GM21528 (cell line): ENCODE results near the gene AZGP1.
"Not testable (repeated sequence)": the region's sequence is repeated elsewhere in the genome, so short reads cannot be mapped to it uniquely, and the experiment has no call there.

Source experiments
- ATAC-seq: cut with Tn5 transposase; IDR thresholded peaks from one replicate; pipeline ENCODE4 v1.9.1; 2021; ENCODE audit warnings: mild to moderate bottlenecking, moderate library complexity; ENCODE audit not compliant: unreplicated experiment, low FRiP score

AZGP1 gene

GRCh38 chr7:100000239-100000638, 24.4 kb upstream of the AZGP1 start:
- no peak for ATAC-seq

- no peak for ATAC-seq
These were observed 21.8 kb upstream of the AZGP1 start for GRCh38 chr7:99997545-99998137.

DNA sequence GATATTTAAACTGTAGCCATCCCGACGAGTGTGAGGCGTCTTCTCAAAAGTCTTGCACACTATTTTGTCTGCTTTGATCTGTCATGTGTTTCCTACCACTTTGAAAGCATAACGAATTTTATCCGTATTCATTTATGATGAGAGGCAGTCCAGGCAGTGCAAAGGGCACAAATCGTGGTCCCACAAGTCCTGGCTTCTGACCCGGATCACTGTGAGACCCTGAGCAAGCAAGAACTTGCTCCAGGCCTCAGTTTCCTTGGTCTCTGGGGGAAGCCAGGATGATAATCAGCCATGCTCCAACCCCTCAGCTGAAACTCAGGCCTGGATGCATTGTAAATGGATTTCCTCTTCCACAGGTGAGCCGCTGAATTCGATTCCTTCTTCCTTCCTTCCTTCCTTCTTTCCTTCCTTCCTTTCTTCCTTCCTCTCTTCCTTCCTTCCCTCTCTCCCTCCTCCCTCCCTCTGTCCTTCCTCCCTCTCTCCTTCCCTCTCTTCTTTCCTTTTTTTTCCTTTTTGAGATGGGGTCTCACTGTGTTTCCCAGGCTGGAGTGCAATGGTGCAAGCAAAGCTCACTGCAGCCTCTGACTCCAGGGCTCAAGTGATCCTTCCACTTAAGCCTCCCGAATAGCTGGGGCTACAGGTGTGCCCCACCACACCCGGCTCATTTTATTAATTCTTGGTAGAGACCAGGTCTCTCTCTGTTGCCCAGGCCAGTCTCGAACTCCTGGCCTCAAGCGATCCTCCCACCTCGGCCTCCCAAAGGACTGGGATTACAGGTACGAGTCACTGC, 21.1 kb upstream of the AZGP1 start:
- no peak for ATAC-seq

DNA sequence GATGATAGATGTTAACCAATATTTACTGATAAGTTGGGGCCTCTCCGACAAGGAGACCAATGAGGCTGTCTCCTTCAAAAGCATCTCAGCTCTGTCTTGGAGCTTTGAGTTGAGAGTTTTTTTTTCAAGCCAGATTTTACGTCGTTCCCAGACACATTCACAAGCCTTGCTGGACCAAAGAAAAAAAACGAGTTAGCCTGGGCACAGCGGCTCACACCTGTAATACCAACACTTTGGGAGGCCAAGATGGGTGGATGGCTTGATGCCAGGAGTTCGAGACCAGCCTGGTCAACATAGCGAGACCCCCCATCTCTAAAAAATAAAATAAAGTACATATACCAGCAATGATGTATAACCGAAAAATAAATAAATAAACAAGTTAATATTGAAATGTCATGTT, 19.0 kb upstream of the AZGP1 start:
- no peak for ATAC-seq

DNA sequence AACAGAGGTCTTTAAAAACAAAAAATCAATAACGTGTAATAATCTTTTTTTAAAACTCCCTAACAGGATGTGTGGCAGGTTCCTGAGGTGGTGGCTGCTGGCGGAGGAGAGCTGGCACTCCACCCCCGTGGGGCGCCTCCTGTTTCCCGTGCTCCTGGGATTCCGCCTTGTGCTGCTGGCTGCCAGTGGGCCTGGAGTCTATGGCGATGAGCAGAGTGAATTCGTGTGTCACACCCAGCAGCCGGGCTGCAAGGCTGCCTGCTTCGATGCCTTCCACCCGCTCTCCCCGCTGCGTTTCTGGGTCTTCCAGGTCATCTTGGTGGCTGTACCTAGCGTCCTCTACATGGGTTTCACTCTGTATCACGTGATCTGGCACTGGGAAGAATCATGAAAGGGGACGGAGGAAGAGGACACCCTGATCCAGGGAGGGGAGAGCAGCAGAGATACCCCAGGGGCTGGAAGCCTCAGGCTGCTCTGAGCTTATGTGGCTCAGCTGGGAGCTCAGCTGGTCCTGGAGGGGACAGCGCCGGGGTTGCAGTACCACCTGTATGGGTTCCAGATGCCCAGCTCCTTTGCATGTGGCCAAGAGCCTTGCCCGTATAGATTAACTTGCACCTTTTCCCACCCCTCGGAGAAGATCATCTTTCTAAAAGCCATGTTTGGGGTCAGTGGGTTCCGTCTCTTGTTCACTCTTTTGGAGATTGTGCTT, 16.7 kb upstream of the AZGP1 start:
- ATAC-seq, result no peak

- ATAC-seq, result not testable (repeated sequence)
These were observed 15.7 kb upstream of the AZGP1 start for GRCh38 chr7:99991543-99991942.

DNA sequence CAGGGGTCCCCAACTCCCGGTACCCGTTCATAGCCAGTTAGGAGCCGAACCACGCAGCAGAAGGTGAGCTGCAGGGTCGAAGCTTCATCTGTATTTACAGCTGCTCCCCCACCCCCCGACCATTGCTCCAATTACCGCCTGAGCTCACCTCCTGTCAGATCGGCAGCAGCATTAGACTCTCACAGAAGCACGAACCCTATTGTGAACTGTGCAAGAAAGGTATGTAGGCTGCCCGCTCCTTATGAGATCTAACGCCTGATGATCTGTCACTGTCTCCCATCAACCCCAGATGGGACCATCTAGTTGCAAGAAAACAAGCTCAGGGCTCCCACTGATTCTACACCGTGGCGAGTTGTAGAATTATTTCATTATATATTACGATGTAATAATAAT, 14.6 kb upstream of the AZGP1 start:
- ATAC-seq, result no peak

GRCh38 chr7:99987846-99988245, 12.0 kb upstream of the AZGP1 start:
- ATAC-seq, result no peak

DNA sequence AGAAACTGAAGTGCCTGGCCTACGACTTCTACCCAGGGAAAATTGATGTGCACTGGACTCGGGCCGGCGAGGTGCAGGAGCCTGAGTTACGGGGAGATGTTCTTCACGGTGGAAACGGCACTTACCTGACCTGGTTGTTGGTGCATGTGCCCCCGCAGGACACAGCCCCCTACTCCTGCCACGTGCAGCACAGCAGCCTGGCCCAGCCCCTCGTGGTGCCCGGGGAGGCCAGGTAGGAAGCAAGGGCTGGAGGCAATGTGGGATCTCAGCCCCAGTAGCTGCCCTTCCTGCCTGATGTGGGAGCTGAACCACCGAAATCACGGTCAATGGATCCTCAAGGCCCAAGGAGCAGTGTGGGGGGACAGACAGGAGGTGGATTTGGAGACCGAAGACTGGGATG, 11.5 kb upstream of the AZGP1 start:
- not testable (repeated sequence) for ATAC-seq

- no peak for ATAC-seq
These were observed 8.8 kb upstream of the AZGP1 start for GRCh38 chr7:99984593-99984992.

DNA sequence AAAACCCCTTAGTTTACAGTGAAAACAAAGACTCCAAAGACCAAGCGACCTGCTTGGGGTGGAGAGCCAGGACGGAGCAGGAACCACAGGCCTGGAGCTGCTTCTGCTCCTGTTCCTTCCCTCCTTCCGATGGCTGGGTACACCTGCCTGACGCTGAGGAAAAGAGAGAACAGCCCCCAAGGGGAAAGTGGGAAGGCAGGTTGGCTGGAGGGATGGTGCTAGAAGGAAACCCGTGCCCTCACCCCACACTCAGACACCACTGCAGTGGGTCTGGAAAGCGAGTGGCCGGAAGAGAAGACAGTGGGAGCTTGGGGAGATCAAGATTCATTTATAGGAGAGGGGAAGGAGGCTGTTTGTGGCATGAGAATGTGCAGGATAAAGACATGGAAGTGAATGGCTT, 5.2 kb upstream of the AZGP1 start:
- ATAC-seq, result not testable (repeated sequence)

GRCh38 chr7:99980448-99980872, 4.6 kb upstream of the AZGP1 start:
- not testable (repeated sequence) for ATAC-seq

- not testable (repeated sequence) for ATAC-seq
These were observed 4.0 kb upstream of the AZGP1 start for GRCh38 chr7:99979814-99980225.

DNA sequence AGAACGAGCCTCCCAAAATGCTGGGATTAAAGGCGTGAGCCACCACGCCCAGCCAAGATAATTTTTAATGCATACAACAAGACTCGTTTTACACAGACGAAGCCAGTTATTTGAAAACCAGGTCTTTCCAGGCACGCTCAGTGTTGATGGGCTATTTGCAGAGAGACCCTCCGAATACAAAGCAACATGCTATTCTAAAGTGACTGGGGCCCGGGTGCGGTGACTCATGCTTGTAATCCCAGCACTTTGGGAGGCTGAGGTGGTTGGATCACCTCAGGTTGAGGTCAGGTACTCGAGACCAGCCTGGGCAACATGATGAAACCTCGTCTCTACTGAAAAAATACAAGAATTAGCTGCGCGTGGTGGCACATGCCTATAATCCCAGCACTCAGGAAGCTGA, 795 bp upstream of the AZGP1 start:
- ATAC-seq, result no peak

DNA sequence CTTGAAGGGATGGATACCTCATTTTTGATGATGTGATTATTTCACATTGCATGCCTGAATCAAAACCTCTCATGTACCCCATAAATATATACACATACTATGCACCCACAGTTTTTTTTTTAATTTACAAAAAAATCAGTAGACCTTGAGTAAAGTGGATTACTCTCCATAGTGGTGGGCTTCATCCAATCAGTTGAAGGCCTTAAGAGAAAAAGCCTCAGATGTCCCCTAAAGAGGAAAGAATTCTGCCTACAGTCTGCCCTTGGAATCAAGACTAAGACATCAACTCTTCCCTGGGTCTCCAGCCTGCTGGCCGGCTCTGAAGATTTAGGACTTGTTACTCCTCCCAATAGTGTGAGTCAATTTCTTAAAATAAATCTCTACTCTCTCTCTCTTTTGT, 1.1 kb downstream of the AZGP1 start:
- ATAC-seq, result no peak

GRCh38 chr7:99973817-99974216, 2.0 kb downstream of the AZGP1 start:
- not testable (repeated sequence) for ATAC-seq

GRCh38 chr7:99971242-99971641, 4.6 kb downstream of the AZGP1 start:
- ATAC-seq, result no peak

GRCh38 chr7:99969813-99970212, 6.0 kb downstream of the AZGP1 start:
- ATAC-seq, result not testable (repeated sequence)

GRCh38 chr7:99969298-99969697, 6.5 kb downstream of the AZGP1 start:
- ATAC-seq, result no peak

DNA sequence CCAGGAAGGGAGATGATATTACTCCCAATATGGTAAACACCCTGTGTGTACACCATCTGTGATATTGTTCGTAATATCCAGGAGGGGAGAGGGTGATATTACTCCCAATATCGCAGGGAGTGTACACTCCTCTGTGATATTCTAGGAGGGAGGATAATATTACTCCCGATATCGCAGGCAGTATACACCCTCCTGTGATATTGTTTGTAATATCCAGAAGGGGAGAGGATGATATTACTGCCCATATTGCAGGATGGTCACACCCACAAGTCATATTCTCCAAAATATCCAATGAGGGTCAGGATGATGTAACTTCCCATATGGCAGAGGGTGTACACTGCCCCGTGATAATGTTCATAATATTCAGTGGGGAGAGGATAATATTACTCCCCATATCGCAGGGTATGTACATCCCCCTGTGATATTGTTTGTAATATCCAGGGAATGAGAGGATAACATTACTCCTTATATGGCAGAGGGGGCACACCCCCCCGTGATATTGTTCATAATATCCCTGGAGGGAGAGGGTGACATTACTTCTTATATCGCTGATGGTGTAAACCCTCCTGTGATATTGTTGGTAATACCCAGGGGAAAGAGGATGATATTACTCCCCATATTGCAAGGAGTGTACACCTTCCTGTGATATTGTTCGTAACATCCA, 17.1 kb downstream of the AZGP1 start:
- no peak for ATAC-seq

- ATAC-seq, result no peak
These were observed 20.6 kb downstream of the AZGP1 start for GRCh38 chr7:99955247-99955646.
